Caco-2 (cell line): ENCODE results near the gene FKBP7. TPM values are rescaled to one million over a fixed set of nuclear protein-coding genes. Genes with fewer than 3 reads are reported as not detected.

Source experiments
- BruUV-seq: library from RNA; stranded (reverse); fragments of 400-500 nt; replicated peaks from 2 replicates; lab custom pipeline; 2021; lab: Mats Ljungman, UMichigan
- CTCF ChIA-PET: fragments of 300-600 bp; sonication (Branson Sonifier 250); formaldehyde crosslinking; loops from one replicate; lab custom pipeline; 2022; ENCODE audit warnings: antibody characterized with exemption; lab: Charles Lee
- POLR2A ChIA-PET: fragments of 300-600 bp; sonication (Branson Sonifier 250); formaldehyde crosslinking; loops from one replicate; lab custom pipeline; 2022; ENCODE audit warnings: antibody characterized with exemption; lab: Charles Lee
- DNase-seq, 2 experiments: peaks; one replicate each; pipeline versions ENCODE4 v3.0.0 to v3.0.0-alpha.2; 2020 to 2022
- H3K27me3 ChIP-seq: replicated peaks from 2 replicates; pipeline ENCODE4 v1.6.0; 2011; ENCODE audit warnings: low read length; ENCODE audit not compliant: control insufficient read depth, insufficient read depth
- H3K36me3 ChIP-seq: 2 replicates; pipeline ENCODE4 v1.5.1; 2011; ENCODE audit warnings: low read length; ENCODE audit not compliant: control insufficient read depth, insufficient read depth
- H3K4me1 ChIP-seq: fragments of 250-450 bp; sonication (Bioruptor Pico); 2 replicates; pipeline ENCODE4 v1.5.1; 2020; ENCODE audit warnings: mild to moderate bottlenecking
- H3K4me3 ChIP-seq: 2 replicates; pipeline ENCODE4 v1.5.1; 2011; ENCODE audit warnings: low read depth, mild to moderate bottlenecking, control low read depth, low read length
- H3K9me3 ChIP-seq: fragments of 250-450 bp; sonication (Bioruptor Pico); 2 replicates; pipeline ENCODE4 v1.5.1; 2020; ENCODE audit warnings: mild to moderate bottlenecking, moderate library complexity
- H3K27ac Mint-ChIP-seq: one replicate; pipeline ENCODE4 v1.8.0; 2022; ENCODE audit warnings: mixed read lengths; ENCODE audit not compliant: unreplicated experiment
- H3K27me3 Mint-ChIP-seq: one replicate; pipeline ENCODE4 v1.8.0; 2022; ENCODE audit warnings: mixed read lengths; ENCODE audit not compliant: insufficient read depth, unreplicated experiment
- H3K36me3 Mint-ChIP-seq: one replicate; pipeline ENCODE4 v1.8.0; 2022; ENCODE audit warnings: mild to moderate bottlenecking, mixed read lengths; ENCODE audit not compliant: insufficient read depth, unreplicated experiment
- H3K4me1 Mint-ChIP-seq: one replicate; pipeline ENCODE4 v1.8.0; 2022; ENCODE audit warnings: low read depth, mixed read lengths; ENCODE audit not compliant: unreplicated experiment
- H3K4me3 Mint-ChIP-seq: one replicate; pipeline ENCODE4 v1.8.0; 2022; ENCODE audit warnings: mild to moderate bottlenecking, moderate library complexity, mixed read lengths; ENCODE audit not compliant: unreplicated experiment
- H3K9me3 Mint-ChIP-seq: one replicate; pipeline ENCODE4 v1.8.0; 2022; ENCODE audit warnings: mixed read lengths; ENCODE audit not compliant: unreplicated experiment
- CTCF ChIP-seq, 2 experiments: fragments of 200-600 bp in 1 of 2; IDR thresholded peaks; 1 replicate in 1 of 2; 2 replicates in 1 of 2; pipeline versions ENCODE4 v1.5.1 to v1.8.0; 2011 to 2022; ENCODE audit warnings: antibody characterized with exemption in 1 of 2, control low read depth in 1 of 2, inconsistent platforms in 1 of 2, low read depth in 1 of 2, low read length in 1 of 2, mild to moderate bottlenecking in 1 of 2, moderate library complexity in 1 of 2; ENCODE audit not compliant: insufficient read depth in 1 of 2, severe bottlenecking in 1 of 2, unreplicated experiment in 1 of 2
- intact Hi-C: fragments of 100-400 bp; cut with micrococcal nuclease; formaldehyde crosslinking; loops from one replicate; pipeline ENCODE4 v1.10.0; 2022; ENCODE audit not compliant: unreplicated experiment
- total RNA-seq: library from RNA; stranded (reverse); gene quantifications from 2 replicates; pipeline ENCODE4 v1.2.3, GENCODE V29; 2022

FKBP7 gene
- total RNA-seq, 1 experiment from 2014 or later: 2.4 TPM

- no peak overlapping the region for H3K4me3 Mint-ChIP-seq
- POLR2A ChIA-PET: no interaction called here
These were observed 25.5 kb downstream of the FKBP7 start for GRCh38 chr2:178452870-178453269.

GRCh38 chr2:178452334-178452733 is 26.1 kb downstream of the FKBP7 start:
- H3K36me3 ChIP-seq: peaks cover 3% of the 10 kb centered on the region; the same call in 1 of the 2 replicates
- no peaks in the 10 kb centered on the region for H3K4me1 ChIP-seq
- TF ChIP-seq CTCF (IDR thresholded peaks at IDR 0.05; ENCODE audit: insufficient read depth in 1 of 2, low read depth in 1 of 2, low read length in 1 of 2, severe bottlenecking in 1 of 2, unreplicated experiment in 1 of 2): no peak
- no peaks in the 10 kb centered on the region for H3K27me3 ChIP-seq
- H3K36me3 Mint-ChIP-seq: peaks cover 32% of the 10 kb centered on the region
- intact Hi-C loops: no loop called here
- H3K4me3 ChIP-seq: no peak overlapping the region
- BruUV-seq: no TSS peak
- DNase-seq: no peak
- H3K9me3 Mint-ChIP-seq: no peaks in the 10 kb centered on the region
- CTCF ChIA-PET: no interaction called here
- no peaks in the 10 kb centered on the region for H3K9me3 ChIP-seq
- H3K27me3 Mint-ChIP-seq: peaks cover 5% of the 10 kb centered on the region
- peak overlapping the region; percentile 93 for H3K4me3 Mint-ChIP-seq
- peaks cover 11% of the 10 kb centered on the region for H3K4me1 Mint-ChIP-seq
- peak overlapping the region; percentile 100 for H3K27ac Mint-ChIP-seq
- POLR2A ChIA-PET: no interaction called here

More at GRCh38 chr2:178452870-178453269, 25.5 kb downstream of the FKBP7 start:
- Histone ChIP-seq H3K9me3 (no peaks in the 10 kb centered on the region), H3K4me3 (no peak overlapping the region), H3K36me3 (peaks cover 3% of the 10 kb centered on the region; the same call in 1 of the 2 replicates), H3K27me3 (no peaks in the 10 kb centered on the region), H3K4me1 (no peaks in the 10 kb centered on the region)
- Mint-ChIP-seq H3K27me3 (peaks cover 5% of the 10 kb centered on the region), H3K4me1 (peaks cover 11% of the 10 kb centered on the region), H3K27ac (no peak overlapping the region), H3K9me3 (no peaks in the 10 kb centered on the region), H3K36me3 (peaks cover 30% of the 10 kb centered on the region)
- intact Hi-C loops: no loop called here
- BruUV-seq: no TSS peak
- no peak for TF ChIP-seq CTCF (IDR thresholded peaks at IDR 0.05; ENCODE audit: insufficient read depth in 1 of 2, low read depth in 1 of 2, low read length in 1 of 2, severe bottlenecking in 1 of 2, unreplicated experiment in 1 of 2)
- CTCF ChIA-PET: no interaction called here
- DNase-seq: no peak

- Histone ChIP-seq H3K4me3 (peak within 1 kb of the TSS; percentile 99), H3K9me3 (no peaks in the 10 kb centered on the region), H3K27me3 (no peaks in the 10 kb centered on the region), H3K4me1 (no peaks in the 10 kb centered on the region), H3K36me3 (peaks cover 3% of the 10 kb centered on the region; the same call in 1 of the 2 replicates)
- peak within 1 kb of the TSS; percentile 93 for H3K4me3 Mint-ChIP-seq
- intact Hi-C loops: loop anchor here (1.0 kb wide), 2 partner anchors 29 to 72 kb away; partner anchors contain the start of gene PLEKHA3
- peaks cover 5% of the 10 kb centered on the region for H3K27me3 Mint-ChIP-seq
- ChIA-PET POLR2A (interaction anchor here (0.6 to 1.4 kb wide), 10 partner anchors 10 to 339 kb away, joined by 3 to 22 read pairs (median 4); partner anchors contain the start of genes PLEKHA3 and RBM45), CTCF (interaction anchor here (0.6 to 1.0 kb wide), 4 partner anchors 22 to 111 kb away, joined by 3 to 5 read pairs (median 4); partner anchors contain the start of gene PLEKHA3)
- no TSS peak for BruUV-seq
- H3K36me3 Mint-ChIP-seq: peaks cover 40% of the 10 kb centered on the region
- peak in 1 of 2 experiments; percentile 1 for TF ChIP-seq CTCF (IDR thresholded peaks at IDR 0.05; ENCODE audit: insufficient read depth in 1 of 2, low read depth in 1 of 2, low read length in 1 of 2, severe bottlenecking in 1 of 2, unreplicated experiment in 1 of 2)
- H3K9me3 Mint-ChIP-seq: no peaks in the 10 kb centered on the region
- peak; percentile 97 to 99 for DNase-seq
- peaks cover 11% of the 10 kb centered on the region for H3K4me1 Mint-ChIP-seq
- H3K27ac Mint-ChIP-seq: peak within 1 kb of the TSS; percentile 100
These were observed 27.4 kb downstream of the FKBP7 start, which contains the start of the genes PJVK and PRKRA for GRCh38 chr2:178450774-178451525. TSS of gene PJVK (plus strand) at chr2:178451378. CDS start at chr2:178453410, 2,032 bp downstream. TSS of gene PRKRA (minus strand) at chr2:178451175. CDS start at chr2:178451030, 145 bp downstream.
